Measurements from ENCODE around the gene ABLIM2. TPM values are rescaled to one million over a fixed set of nuclear protein-coding genes. Genes with fewer than 3 reads are reported as not detected.

Gene ABLIM2
- total and polyA plus RNA-seq, 10 of the 15 experiments (the other 5 are each of a cell fraction or from before 2014, with no cell fraction given) = 0.03 to 0.15 (median 0.05) TPM; not detected in 7

DNA sequence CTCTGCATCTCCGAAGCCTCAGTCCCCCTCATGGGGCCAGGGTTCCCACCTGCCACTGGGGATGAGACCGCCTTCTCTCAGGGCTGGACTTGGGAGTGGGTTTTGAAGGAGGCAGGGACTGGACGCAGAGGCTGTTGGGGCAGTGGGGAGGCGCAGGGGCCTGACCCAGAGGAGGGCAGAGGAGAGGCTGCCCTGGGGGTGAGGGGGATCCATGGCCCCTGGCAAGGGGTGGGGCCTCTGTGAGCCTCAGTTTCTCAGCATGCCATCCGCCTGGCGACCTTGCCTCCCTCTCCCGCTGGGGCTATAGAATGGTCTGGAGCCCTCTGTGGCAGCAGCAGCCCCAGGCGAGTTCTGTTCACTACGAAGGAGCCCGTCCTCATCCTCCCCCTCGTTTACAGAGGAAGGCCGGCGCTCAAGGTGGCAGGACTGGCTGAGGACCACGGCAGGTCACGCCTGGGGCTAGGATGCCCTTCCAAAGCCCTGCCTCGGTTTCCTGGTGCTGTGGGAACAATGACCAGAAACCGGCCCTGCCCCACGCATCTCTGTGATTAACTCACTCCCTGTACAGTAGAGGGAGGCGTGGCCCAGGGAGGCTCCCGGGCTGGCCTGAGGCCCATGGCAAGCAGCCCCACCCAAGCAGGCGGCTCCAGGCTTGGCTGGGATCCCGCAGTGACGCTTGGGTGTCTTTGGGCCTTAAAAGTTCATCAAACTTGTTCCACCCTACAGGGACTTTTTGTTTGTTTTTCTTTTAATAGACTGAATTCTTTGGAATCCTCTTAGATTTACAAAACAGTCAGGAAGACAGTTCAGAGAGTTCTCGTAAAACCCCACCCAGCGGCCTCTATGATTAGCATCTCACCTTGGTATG lies 24.5 kb upstream of the ABLIM2 start (continued):
- TF ChIP-seq, protein P1, sequence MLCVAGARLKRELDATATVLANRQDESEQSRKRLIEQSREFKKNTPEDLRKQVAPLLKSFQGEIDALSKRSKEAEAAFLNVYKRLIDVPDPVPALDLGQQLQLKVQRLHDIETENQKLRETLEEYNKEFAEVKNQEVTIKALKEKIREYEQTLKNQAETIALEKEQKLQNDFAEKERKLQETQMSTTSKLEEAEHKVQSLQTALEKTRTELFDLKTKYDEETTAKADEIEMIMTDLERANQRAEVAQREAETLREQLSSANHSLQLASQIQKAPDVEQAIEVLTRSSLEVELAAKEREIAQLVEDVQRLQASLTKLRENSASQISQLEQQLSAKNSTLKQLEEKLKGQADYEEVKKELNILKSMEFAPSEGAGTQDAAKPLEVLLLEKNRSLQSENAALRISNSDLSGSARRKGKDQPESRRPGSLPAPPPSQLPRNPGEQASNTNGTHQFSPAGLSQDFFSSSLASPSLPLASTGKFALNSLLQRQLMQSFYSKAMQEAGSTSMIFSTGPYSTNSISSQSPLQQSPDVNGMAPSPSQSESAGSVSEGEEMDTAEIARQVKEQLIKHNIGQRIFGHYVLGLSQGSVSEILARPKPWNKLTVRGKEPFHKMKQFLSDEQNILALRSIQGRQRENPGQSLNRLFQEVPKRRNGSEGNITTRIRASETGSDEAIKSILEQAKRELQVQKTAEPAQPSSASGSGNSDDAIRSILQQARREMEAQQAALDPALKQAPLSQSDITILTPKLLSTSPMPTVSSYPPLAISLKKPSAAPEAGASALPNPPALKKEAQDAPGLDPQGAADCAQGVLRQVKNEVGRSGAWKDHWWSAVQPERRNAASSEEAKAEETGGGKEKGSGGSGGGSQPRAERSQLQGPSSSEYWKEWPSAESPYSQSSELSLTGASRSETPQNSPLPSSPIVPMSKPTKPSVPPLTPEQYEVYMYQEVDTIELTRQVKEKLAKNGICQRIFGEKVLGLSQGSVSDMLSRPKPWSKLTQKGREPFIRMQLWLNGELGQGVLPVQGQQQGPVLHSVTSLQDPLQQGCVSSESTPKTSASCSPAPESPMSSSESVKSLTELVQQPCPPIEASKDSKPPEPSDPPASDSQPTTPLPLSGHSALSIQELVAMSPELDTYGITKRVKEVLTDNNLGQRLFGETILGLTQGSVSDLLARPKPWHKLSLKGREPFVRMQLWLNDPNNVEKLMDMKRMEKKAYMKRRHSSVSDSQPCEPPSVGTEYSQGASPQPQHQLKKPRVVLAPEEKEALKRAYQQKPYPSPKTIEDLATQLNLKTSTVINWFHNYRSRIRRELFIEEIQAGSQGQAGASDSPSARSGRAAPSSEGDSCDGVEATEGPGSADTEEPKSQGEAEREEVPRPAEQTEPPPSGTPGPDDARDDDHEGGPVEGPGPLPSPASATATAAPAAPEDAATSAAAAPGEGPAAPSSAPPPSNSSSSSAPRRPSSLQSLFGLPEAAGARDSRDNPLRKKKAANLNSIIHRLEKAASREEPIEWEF (IDR thresholded peaks at IDR 0.05; ENCODE audit: insufficient replicate concordance, low read depth, low read length) = no peak
- TF ChIP-seq CHD1 (IDR thresholded peaks at IDR 0.05; ENCODE audit: low read depth, low read length) (no peak), ZBED1 (IDR thresholded peaks at IDR 0.05; ENCODE audit: borderline replicate concordance) (no peak), ZNF217 (IDR thresholded peaks at IDR 0.05) (no peak), DPF2 (IDR thresholded peaks at IDR 0.05) (no peak), CREB1 (IDR thresholded peaks at IDR 0.05; ENCODE audit: low read depth) (no peak), JUND (IDR thresholded peaks at IDR 0.05; ENCODE audit: low read depth, low read length) (no peak), NFIC (IDR thresholded peaks at IDR 0.05; ENCODE audit: low read depth, low read length) (no peak), IKZF2 (IDR thresholded peaks at IDR 0.05) (no peak), NR2C2 (IDR thresholded peaks at IDR 0.05; ENCODE audit: borderline replicate concordance, control insufficient read depth, insufficient read length, low read depth) (no peak)
- TF ChIP-seq, protein P2, sequence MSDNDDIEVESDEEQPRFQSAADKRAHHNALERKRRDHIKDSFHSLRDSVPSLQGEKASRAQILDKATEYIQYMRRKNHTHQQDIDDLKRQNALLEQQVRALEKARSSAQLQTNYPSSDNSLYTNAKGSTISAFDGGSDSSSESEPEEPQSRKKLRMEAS (IDR thresholded peaks at IDR 0.05; ENCODE audit: low read depth, low read length) = no peak
- TF ChIP-seq, protein P3, sequence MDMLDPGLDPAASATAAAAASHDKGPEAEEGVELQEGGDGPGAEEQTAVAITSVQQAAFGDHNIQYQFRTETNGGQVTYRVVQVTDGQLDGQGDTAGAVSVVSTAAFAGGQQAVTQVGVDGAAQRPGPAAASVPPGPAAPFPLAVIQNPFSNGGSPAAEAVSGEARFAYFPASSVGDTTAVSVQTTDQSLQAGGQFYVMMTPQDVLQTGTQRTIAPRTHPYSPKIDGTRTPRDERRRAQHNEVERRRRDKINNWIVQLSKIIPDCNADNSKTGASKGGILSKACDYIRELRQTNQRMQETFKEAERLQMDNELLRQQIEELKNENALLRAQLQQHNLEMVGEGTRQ (IDR thresholded peaks at IDR 0.05; ENCODE audit: borderline replicate concordance, low read depth, low read length) = no peak
